T follicular helper cell (primary cell): ENCODE data around the gene NELFE.
A peak's percentile ranks its signal among the peaks of the same experiment; 100 is the strongest.
"Not testable (repeated sequence)": the region's sequence is repeated elsewhere in the genome, so short reads cannot be mapped to it uniquely, and the experiment has no call there.

ENCODE experiments used
- DNase-seq: peaks from one replicate; pipeline ENCODE4 v3.0.0-alpha.2; 2020; ENCODE audit warnings: low read depth
- total RNA-seq, 2 experiments: gene quantifications; one replicate each; lab custom pipeline; 2026; lab: John Stamatoyannopoulos, UW

The NELFE gene, protein sequence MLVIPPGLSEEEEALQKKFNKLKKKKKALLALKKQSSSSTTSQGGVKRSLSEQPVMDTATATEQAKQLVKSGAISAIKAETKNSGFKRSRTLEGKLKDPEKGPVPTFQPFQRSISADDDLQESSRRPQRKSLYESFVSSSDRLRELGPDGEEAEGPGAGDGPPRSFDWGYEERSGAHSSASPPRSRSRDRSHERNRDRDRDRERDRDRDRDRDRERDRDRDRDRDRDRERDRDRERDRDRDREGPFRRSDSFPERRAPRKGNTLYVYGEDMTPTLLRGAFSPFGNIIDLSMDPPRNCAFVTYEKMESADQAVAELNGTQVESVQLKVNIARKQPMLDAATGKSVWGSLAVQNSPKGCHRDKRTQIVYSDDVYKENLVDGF
- 65.1 to 122 reads per million in 2 experiments for total RNA-seq

- DNase-seq: peak; percentile 97
Observed at GRCh38 chr6:31958741-31959739, at the start of gene NELFE, which contains the start of gene SKIC2. Gene NELFE (minus strand): TSS chr6:31958971. CDS start chr6:31958446, 525 bp downstream. Gene SKIC2 (plus strand): TSS chr6:31959175. CDS start chr6:31959193, 18 bp downstream.

DNA sequence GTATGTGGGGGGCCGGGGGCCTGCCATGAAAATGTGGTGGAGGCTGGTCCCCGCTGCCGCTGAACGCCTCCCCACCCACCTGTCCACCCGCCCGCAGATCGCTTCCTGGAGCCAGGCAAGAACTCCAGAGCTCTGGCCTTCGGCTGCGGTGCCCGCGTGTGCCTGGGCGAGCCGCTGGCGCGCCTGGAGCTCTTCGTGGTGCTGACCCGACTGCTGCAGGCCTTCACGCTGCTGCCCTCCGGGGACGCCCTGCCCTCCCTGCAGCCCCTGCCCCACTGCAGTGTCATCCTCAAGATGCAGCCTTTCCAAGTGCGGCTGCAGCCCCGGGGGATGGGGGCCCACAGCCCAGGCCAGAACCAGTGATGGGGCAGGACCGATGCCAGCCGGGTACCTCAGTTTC is 49.3 kb upstream of the NELFE start:
- DNase-seq: not testable (repeated sequence)

- DNase-seq: not testable (repeated sequence)
Observed at GRCh38 chr6:32007086-32007485, 48.3 kb upstream of the NELFE start.

- DNase-seq: not testable (repeated sequence)
Observed at GRCh38 chr6:32005991-32006529, 47.3 kb upstream of the NELFE start.

- DNase-seq: not testable (repeated sequence)
Observed at GRCh38 chr6:32005538-32005880, 46.7 kb upstream of the NELFE start.

DNA sequence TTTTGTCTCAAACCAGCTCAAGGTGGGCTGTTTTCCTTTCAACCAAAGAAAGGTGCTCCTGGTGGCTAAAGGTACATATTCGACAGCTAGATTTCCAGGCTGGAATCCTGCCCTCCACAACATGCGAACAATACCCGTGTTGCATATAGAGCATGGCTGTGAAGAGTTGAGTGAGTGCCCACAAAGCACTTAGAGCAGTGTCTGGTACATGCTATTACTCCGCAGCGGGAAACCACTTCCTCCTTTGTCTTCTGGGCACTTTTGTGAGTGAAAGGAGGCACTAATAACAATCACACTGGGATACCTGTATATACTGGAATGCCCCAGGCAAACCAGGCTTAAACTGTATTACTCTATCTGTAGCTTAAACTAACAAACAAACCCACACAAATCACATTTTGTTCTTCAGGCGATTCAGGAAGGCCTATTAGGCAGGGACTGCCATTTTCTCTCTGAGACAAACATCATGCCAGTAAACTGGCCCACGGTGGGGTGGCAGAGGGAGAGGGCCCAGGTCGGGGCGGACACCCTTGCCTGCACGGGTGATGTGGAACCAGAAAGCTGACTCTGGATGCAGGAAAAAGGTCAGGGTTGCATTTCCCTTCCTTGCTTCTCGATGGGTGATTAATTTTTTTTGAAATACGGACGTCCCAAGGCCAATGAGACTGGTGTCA is 46.2 kb upstream of the NELFE start:
- not testable (repeated sequence) for DNase-seq

- DNase-seq: not testable (repeated sequence)
Observed at GRCh38 chr6:32004393-32004792, 45.6 kb upstream of the NELFE start.

GRCh38 chr6:32003301-32003700 is 44.5 kb upstream of the NELFE start:
- DNase-seq: not testable (repeated sequence)

DNA sequence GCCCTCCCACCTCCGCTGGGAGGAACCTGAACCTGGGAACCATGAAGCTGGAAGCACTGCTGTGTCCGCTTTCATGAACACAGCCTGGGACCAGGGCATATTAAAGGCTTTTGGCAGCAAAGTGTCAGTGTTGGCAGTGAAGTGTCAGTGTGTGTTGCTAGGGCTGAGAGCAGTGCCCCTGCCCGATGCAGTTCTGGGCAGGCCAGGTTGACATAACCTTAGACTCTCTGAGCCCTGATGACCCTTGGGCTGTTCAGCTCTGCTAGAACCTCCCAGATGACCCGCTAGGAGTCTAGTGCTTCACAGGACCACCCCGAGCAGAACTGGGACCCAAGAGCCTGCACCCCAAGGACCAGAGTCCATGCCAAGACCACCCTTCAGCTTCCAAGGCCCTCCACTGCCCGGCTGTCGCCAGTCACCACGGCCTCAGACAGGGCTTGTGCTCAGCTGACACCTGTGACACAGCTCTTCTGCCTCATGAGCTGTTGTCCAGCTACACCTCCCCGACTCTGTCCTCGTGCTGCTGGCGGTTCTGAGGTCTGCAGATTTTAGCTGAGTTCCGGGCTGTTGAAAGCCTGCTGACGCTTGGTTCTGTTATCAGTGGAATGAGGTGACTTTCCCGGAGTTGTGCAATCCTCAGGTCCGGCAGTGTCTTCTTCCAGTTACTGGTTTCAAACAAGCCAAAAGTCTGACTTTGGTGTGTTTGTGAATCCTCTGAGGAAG is 43.9 kb upstream of the NELFE start:
- not testable (repeated sequence) for DNase-seq

- DNase-seq: not testable (repeated sequence)
Observed at GRCh38 chr6:31996385-31996784, 37.6 kb upstream of the NELFE start.

GRCh38 chr6:31994421-31994820 is 35.6 kb upstream of the NELFE start:
- DNase-seq: not testable (repeated sequence)

- DNase-seq: not testable (repeated sequence)
Observed at GRCh38 chr6:31989363-31989762, 30.6 kb upstream of the NELFE start.

- DNase-seq: not testable (repeated sequence)
Observed at GRCh38 chr6:31981744-31982143, 23.0 kb upstream of the NELFE start, which contains the start of gene C4A. Gene C4A (plus strand): TSS chr6:31982057. CDS start chr6:31982108, 51 bp downstream.

DNA sequence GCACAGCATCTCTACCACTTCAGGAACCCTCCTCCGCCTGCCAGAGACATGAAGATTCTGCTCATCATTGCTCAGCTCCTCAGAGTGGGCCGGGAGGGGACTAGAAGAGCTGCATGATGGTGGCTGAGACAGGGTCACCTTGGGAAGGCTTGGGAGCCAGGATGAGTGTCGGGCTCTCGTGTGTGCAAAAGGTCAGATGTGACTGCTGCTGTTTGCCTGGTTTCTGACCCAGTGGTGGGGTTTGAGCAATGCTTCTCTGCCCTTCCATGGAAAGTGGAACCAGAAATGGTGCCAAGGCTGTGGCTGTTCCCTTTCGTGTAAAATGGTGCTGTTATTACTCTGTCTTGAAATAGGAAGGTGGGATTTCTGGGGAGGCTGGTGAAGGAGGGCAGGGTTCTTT is 22.2 kb upstream of the NELFE start:
- DNase-seq: not testable (repeated sequence)

DNA sequence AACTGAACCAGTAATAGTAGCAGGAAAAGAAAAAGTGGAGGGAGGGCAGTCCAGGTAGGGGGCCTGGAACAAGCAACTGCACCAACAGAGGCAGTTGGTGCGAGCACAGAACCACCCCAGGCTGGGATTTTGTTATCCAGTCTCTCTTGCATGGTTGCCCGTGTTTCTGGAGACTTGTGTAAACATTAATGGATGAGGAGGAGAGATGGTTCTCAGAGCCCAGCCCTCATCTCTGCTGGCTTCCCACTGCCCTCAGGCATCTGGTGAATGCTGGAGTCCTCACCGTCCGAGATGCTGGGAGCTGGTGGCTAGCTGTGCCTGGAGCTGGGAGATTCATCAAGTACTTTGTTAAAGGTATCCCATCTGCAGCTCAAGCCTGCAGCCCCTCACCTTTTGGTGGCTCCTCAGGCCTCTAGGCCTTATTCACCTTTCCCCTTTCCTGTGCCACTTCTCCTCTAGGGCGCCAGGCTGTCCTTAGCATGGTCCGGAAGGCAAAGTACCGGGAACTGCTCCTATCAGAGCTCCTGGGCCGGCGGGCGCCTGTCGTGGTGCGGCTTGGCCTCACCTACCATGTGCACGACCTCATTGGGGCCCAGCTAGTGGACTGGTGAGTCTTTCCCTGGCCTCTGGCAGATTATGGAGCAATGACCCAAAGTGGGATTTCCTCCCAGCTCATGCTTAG is 21.6 kb upstream of the NELFE start:
- DNase-seq: not testable (repeated sequence)

GRCh38 chr6:31979238-31979898 is 20.6 kb upstream of the NELFE start:
- no peak for DNase-seq

- no peak for DNase-seq
Observed at GRCh38 chr6:31978831-31979230, 20.1 kb upstream of the NELFE start.

GRCh38 chr6:31977816-31978431 is 19.2 kb upstream of the NELFE start:
- DNase-seq: no peak

DNA sequence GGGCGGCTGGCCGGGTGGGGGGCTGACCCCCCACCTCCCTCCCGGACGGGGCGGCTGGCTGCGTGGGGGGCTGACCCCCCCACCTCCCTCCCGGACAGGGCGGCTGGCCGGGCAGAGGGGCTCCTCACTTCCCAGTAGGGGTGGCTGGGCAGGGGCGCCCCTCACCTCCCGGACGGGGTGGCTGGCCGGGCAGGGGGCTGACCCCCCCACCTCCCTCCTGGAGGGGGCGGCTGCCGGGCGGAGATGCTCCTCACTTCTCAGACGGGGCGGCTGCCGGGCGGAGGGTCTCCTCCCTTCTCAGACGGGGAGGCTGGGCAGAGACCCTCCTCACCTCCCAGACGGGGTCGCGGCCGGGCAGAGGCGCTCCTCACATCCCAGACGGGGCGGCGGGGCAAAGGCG is 17.3 kb upstream of the NELFE start:
- not testable (repeated sequence) for DNase-seq
